ENCODE measurements around the gene GSDMA. TPM values are rescaled to one million over a fixed set of nuclear protein-coding genes. Genes with fewer than 3 reads are reported as not detected.

GSDMA gene
- total RNA-seq, 5 donors from 2014 or later (not counting 1 experiment from before 2014, with no cell fraction given): 0.86 to 7.6 (median 3.4) TPM

- Histone ChIP-seq H3K9me3 (no peaks in the 10 kb centered on the region), H3K4me1 (ENCODE audit: control insufficient read depth in 1 of 2, extremely low read depth in 1 of 2, insufficient read depth in 2 of 2, low read length in 2 of 2) (peaks cover 0 to 9% of the 10 kb centered on the region in 2 experiments), H3K36me3 (ENCODE audit: control insufficient read depth in 2 of 2, extremely low read depth in 1 of 2, insufficient read depth in 1 of 2, low read length in 1 of 2) (no peaks in the 10 kb centered on the region), H3K4me3 (ENCODE audit: control insufficient read depth in 1 of 2, extremely low read depth in 1 of 2, low read length in 1 of 2) (no peak overlapping the region), H3K27me3 (replicated peaks in 1 of 2; ENCODE audit: control insufficient read depth in 2 of 2, extremely low read depth in 1 of 2, insufficient read depth in 2 of 2, low read length in 1 of 2) (peaks cover 0 to 6% of the 10 kb centered on the region in 2 experiments), H3K27ac (ENCODE audit: low read length) (no peak overlapping the region)
- DNase-seq (no peak), ATAC-seq (replicated peaks in 1 of 4) (no peak)
- CTCF ChIA-PET: no interaction called here
- Mint-ChIP-seq H3K27me3 (no peaks in the 10 kb centered on the region), H3K27ac (no peak overlapping the region), H3K36me3 (no peaks in the 10 kb centered on the region), H3K4me3 (no peak overlapping the region), H3K9me3 (no peaks in the 10 kb centered on the region), H3K4me1 (peaks cover 13 to 16% (median 13%) of the 10 kb centered on the region in 3 donors)
- WGBS (ENCODE audit: insufficient coverage): 77% methylated on average over 4 of the region's 8 CpGs
- POLR2A ChIA-PET: no interaction called here
Observed at GRCh38 chr17:39938140-39938869, 24.5 kb upstream of the GSDMA start.

- H3K9me3 Mint-ChIP-seq: no peaks in the 10 kb centered on the region
- Histone ChIP-seq H3K4me1 (ENCODE audit: control insufficient read depth in 1 of 2, extremely low read depth in 1 of 2, insufficient read depth in 2 of 2, low read length in 2 of 2) (peaks cover 0 to 9% of the 10 kb centered on the region in 2 experiments), H3K36me3 (ENCODE audit: control insufficient read depth in 2 of 2, extremely low read depth in 1 of 2, insufficient read depth in 1 of 2, low read length in 1 of 2) (no peaks in the 10 kb centered on the region), H3K27me3 (replicated peaks in 1 of 2; ENCODE audit: control insufficient read depth in 2 of 2, extremely low read depth in 1 of 2, insufficient read depth in 2 of 2, low read length in 1 of 2) (peaks cover 0 to 10% of the 10 kb centered on the region in 2 experiments), H3K27ac (ENCODE audit: low read length) (no peak overlapping the region), H3K4me3 (ENCODE audit: control insufficient read depth in 1 of 2, extremely low read depth in 1 of 2, low read length in 1 of 2) (no peak overlapping the region), H3K9me3 (no peaks in the 10 kb centered on the region)
- no CpG with 5 or more reads among the region's 3 CpGs for WGBS (ENCODE audit: insufficient coverage)
- ATAC-seq (replicated peaks in 1 of 4) (no peak), DNase-seq (no peak)
- ChIA-PET CTCF (interaction anchor here in 1 of 2 donors (0.9 kb wide), 1 partner anchor 11 kb away, joined by 4 read pairs; no protein-coding TSS in a partner anchor), POLR2A (no interaction called here)
- H3K4me1 Mint-ChIP-seq: peaks cover 13 to 16% (median 13%) of the 10 kb centered on the region in 3 donors
- H3K27ac Mint-ChIP-seq: peak overlapping the region in 1 of 2 donors; percentile 52
- H3K36me3 Mint-ChIP-seq: no peaks in the 10 kb centered on the region
- H3K27me3 Mint-ChIP-seq: no peaks in the 10 kb centered on the region
- H3K4me3 Mint-ChIP-seq: no peak overlapping the region
Observed at GRCh38 chr17:39939106-39939505, 23.7 kb upstream of the GSDMA start.

- no peaks in the 10 kb centered on the region for H3K9me3 ChIP-seq
- H3K27me3 ChIP-seq (replicated peaks in 1 of 2; ENCODE audit: control insufficient read depth in 2 of 2, extremely low read depth in 1 of 2, insufficient read depth in 2 of 2, low read length in 1 of 2): peaks cover 0 to 13% of the 10 kb centered on the region in 2 experiments
- ATAC-seq (replicated peaks in 1 of 4) (peak; percentile 69 to 99 (median 78)), DNase-seq (peak in 23 of 35 experiments; percentile 17 to 65 (median 35))
- no peak overlapping the region for H3K27ac ChIP-seq (ENCODE audit: low read length)
- H3K4me3 Mint-ChIP-seq: peak overlapping the region in 1 of 3 donors; percentile 8
- H3K9me3 Mint-ChIP-seq: no peaks in the 10 kb centered on the region
- ChIA-PET CTCF (interaction anchor here in 1 of 2 donors (0.9 kb wide), 1 partner anchor 11 kb away, joined by 4 read pairs; no protein-coding TSS in a partner anchor), POLR2A (interaction anchor here in 1 of 2 donors (0.7 kb wide), 1 partner anchor 445 kb away, joined by 3 read pairs; no protein-coding TSS in a partner anchor)
- no peaks in the 10 kb centered on the region for H3K27me3 Mint-ChIP-seq
- H3K4me3 ChIP-seq (ENCODE audit: control insufficient read depth in 1 of 2, extremely low read depth in 1 of 2, low read length in 1 of 2): no peak overlapping the region
- 46% methylated on average over 4 of the region's 6 CpGs for WGBS (ENCODE audit: insufficient coverage)
- H3K27ac Mint-ChIP-seq: peak overlapping the region in 1 of 2 donors; percentile 77
- no peaks in the 10 kb centered on the region for H3K36me3 ChIP-seq (ENCODE audit: control insufficient read depth in 2 of 2, extremely low read depth in 1 of 2, insufficient read depth in 1 of 2, low read length in 1 of 2)
- peaks cover 0 to 9% of the 10 kb centered on the region in 2 experiments for H3K4me1 ChIP-seq (ENCODE audit: control insufficient read depth in 1 of 2, extremely low read depth in 1 of 2, insufficient read depth in 2 of 2, low read length in 2 of 2)
- H3K4me1 Mint-ChIP-seq: peaks cover 13 to 16% (median 13%) of the 10 kb centered on the region in 3 donors
- H3K36me3 Mint-ChIP-seq: no peaks in the 10 kb centered on the region
Observed at GRCh38 chr17:39939588-39940419, 23.0 kb upstream of the GSDMA start.

GRCh38 chr17:39943702-39944392, 19.0 kb upstream of the GSDMA start:
- ATAC-seq (replicated peaks in 1 of 4): no peak
- Mint-ChIP-seq H3K9me3 (no peaks in the 10 kb centered on the region), H3K4me3 (no peak overlapping the region), H3K36me3 (no peaks in the 10 kb centered on the region), H3K4me1 (peaks cover 23 to 29% (median 26%) of the 10 kb centered on the region in 3 donors), H3K27ac (no peak overlapping the region), H3K27me3 (no peaks in the 10 kb centered on the region)
- no peaks in the 10 kb centered on the region for H3K9me3 ChIP-seq
- peaks cover 0 to 19% of the 10 kb centered on the region in 2 experiments for H3K27me3 ChIP-seq (replicated peaks in 1 of 2; ENCODE audit: control insufficient read depth in 2 of 2, extremely low read depth in 1 of 2, insufficient read depth in 2 of 2, low read length in 1 of 2)
- H3K27ac ChIP-seq (ENCODE audit: low read length): no peak overlapping the region
- no peaks in the 10 kb centered on the region for H3K36me3 ChIP-seq (ENCODE audit: control insufficient read depth in 2 of 2, extremely low read depth in 1 of 2, insufficient read depth in 1 of 2, low read length in 1 of 2)
- CTCF ChIA-PET: no interaction called here
- DNase-seq: no peak
- POLR2A ChIA-PET: no interaction called here
- H3K4me1 ChIP-seq (ENCODE audit: control insufficient read depth in 1 of 2, extremely low read depth in 1 of 2, insufficient read depth in 2 of 2, low read length in 2 of 2): peaks cover 0 to 24% of the 10 kb centered on the region in 2 experiments
- 89% methylated on average over 14 of the region's 14 CpGs for WGBS (ENCODE audit: insufficient coverage)
- H3K4me3 ChIP-seq (ENCODE audit: control insufficient read depth in 1 of 2, extremely low read depth in 1 of 2, low read length in 1 of 2): no peak overlapping the region

- Mint-ChIP-seq H3K36me3 (no peaks in the 10 kb centered on the region), H3K4me1 (peaks cover 22 to 29% (median 24%) of the 10 kb centered on the region in 3 donors), H3K4me3 (no peak overlapping the region), H3K9me3 (no peaks in the 10 kb centered on the region), H3K27ac (no peak overlapping the region), H3K27me3 (no peaks in the 10 kb centered on the region)
- ChIA-PET CTCF (no interaction called here), POLR2A (no interaction called here)
- Histone ChIP-seq H3K9me3 (no peaks in the 10 kb centered on the region), H3K4me3 (ENCODE audit: control insufficient read depth in 1 of 2, extremely low read depth in 1 of 2, low read length in 1 of 2) (no peak overlapping the region), H3K27me3 (replicated peaks in 1 of 2; ENCODE audit: control insufficient read depth in 2 of 2, extremely low read depth in 1 of 2, insufficient read depth in 2 of 2, low read length in 1 of 2) (peaks cover 0 to 19% of the 10 kb centered on the region in 2 experiments), H3K36me3 (ENCODE audit: control insufficient read depth in 2 of 2, extremely low read depth in 1 of 2, insufficient read depth in 1 of 2, low read length in 1 of 2) (no peaks in the 10 kb centered on the region), H3K4me1 (ENCODE audit: control insufficient read depth in 1 of 2, extremely low read depth in 1 of 2, insufficient read depth in 2 of 2, low read length in 2 of 2) (peaks cover 0 to 29% of the 10 kb centered on the region in 2 experiments), H3K27ac (ENCODE audit: low read length) (no peak overlapping the region)
- ATAC-seq (replicated peaks in 1 of 4): no peak
- WGBS (ENCODE audit: insufficient coverage): 84% methylated on average over 16 of the region's 16 CpGs
- no peak for DNase-seq
Observed at GRCh38 chr17:39944393-39944711, 18.5 kb upstream of the GSDMA start.

All from T-cell (primary cell).